ENCODE measurements around the gene HS3ST3A1. TPM values are rescaled to one million over a fixed set of nuclear protein-coding genes. Genes with fewer than 3 reads are reported as not detected.

The HS3ST3A1 gene
- total RNA-seq, 1 experiment from 2014 or later = 10.4 TPM

GRCh38 chr17:13616031-13616430 is 14.3 kb upstream of the HS3ST3A1 start:
- BruUV-seq (replicated peaks) = no TSS peak

GRCh38 chr17:13609941-13610340 is 8.2 kb upstream of the HS3ST3A1 start:
- BruUV-seq (replicated peaks) = no TSS peak
- no peak overlapping the region for H3K27ac Mint-ChIP-seq (ENCODE audit: low read depth, unreplicated experiment)
- no peaks in the 10 kb centered on the region for H3K4me1 Mint-ChIP-seq (ENCODE audit: insufficient read depth, unreplicated experiment)
- no peaks in the 10 kb centered on the region for H3K36me3 Mint-ChIP-seq (ENCODE audit: insufficient read depth, unreplicated experiment)
- DNase-seq (ENCODE audit: unreplicated experiment) = no peak
- ChIA-PET POLR2A (no interaction called here), CTCF (interaction anchor here (0.6 to 0.7 kb wide), 2 partner anchors 697 to 1547 kb away, joined by 4 to 5 read pairs; no protein-coding TSS in a partner anchor)
- TF ChIP-seq CTCF (IDR thresholded peaks at IDR 0.05; ENCODE audit: unreplicated experiment) = no peak
- peaks cover 9% of the 10 kb centered on the region for H3K9me3 Mint-ChIP-seq (ENCODE audit: unreplicated experiment)
- H3K4me3 Mint-ChIP-seq (ENCODE audit: unreplicated experiment) = no peak overlapping the region
- H3K27me3 Mint-ChIP-seq (ENCODE audit: insufficient read depth, unreplicated experiment) = no peaks in the 10 kb centered on the region
- intact Hi-C loops (cut with micrococcal nuclease) = no loop called here

More at GRCh38 chr17:13616031-13616430, 14.3 kb upstream of the HS3ST3A1 start:
- ChIA-PET POLR2A (interaction anchor here (0.7 to 1.3 kb wide), 2 partner anchors 29 to 75 kb away, joined by 3 read pairs; no protein-coding TSS in a partner anchor), CTCF (interaction anchor here (0.6 to 1.1 kb wide), 4 partner anchors 9 to 1646 kb away, joined by 3 to 4 read pairs (median 3); partner anchors contain the start of gene HS3ST3B1)
- H3K4me3 Mint-ChIP-seq (ENCODE audit: unreplicated experiment) = no peak overlapping the region
- H3K27me3 Mint-ChIP-seq (ENCODE audit: insufficient read depth, unreplicated experiment) = no peaks in the 10 kb centered on the region
- H3K9me3 Mint-ChIP-seq (ENCODE audit: unreplicated experiment) = peaks cover 9% of the 10 kb centered on the region
- no peak for DNase-seq (ENCODE audit: unreplicated experiment)
- H3K36me3 Mint-ChIP-seq (ENCODE audit: insufficient read depth, unreplicated experiment) = no peaks in the 10 kb centered on the region
- intact Hi-C loops (cut with micrococcal nuclease) = no loop called here
- TF ChIP-seq CTCF (IDR thresholded peaks at IDR 0.05; ENCODE audit: unreplicated experiment) = no peak
- no peak overlapping the region for H3K27ac Mint-ChIP-seq (ENCODE audit: low read depth, unreplicated experiment)
- H3K4me1 Mint-ChIP-seq (ENCODE audit: insufficient read depth, unreplicated experiment) = no peaks in the 10 kb centered on the region

- Mint-ChIP-seq H3K4me1 (ENCODE audit: insufficient read depth, unreplicated experiment) (peaks cover 36% of the 10 kb centered on the region), H3K27ac (ENCODE audit: low read depth, unreplicated experiment) (no peak overlapping the region), H3K9me3 (ENCODE audit: unreplicated experiment) (no peaks in the 10 kb centered on the region), H3K4me3 (ENCODE audit: unreplicated experiment) (peak overlapping the region; percentile 88), H3K36me3 (ENCODE audit: insufficient read depth, unreplicated experiment) (no peaks in the 10 kb centered on the region), H3K27me3 (ENCODE audit: insufficient read depth, unreplicated experiment) (no peaks in the 10 kb centered on the region)
- ChIA-PET CTCF (interaction anchor here (0.5 to 1.0 kb wide), 2 partner anchors 349 to 714 kb away, joined by 3 to 4 read pairs; no protein-coding TSS in a partner anchor), POLR2A (interaction anchor here (0.7 to 1.8 kb wide), 6 partner anchors 127 to 702 kb away, joined by 3 to 13 read pairs (median 4); partner anchors contain the start of gene HS3ST3B1)
- no peak for TF ChIP-seq CTCF (IDR thresholded peaks at IDR 0.05; ENCODE audit: unreplicated experiment)
- BruUV-seq (replicated peaks) = TSS peak; percentile 6
- no peak for DNase-seq (ENCODE audit: unreplicated experiment)
- intact Hi-C loops (cut with micrococcal nuclease) = no loop called here
Observed at GRCh38 chr17:13601322-13601775, 380 bp downstream of the HS3ST3A1 start.

GRCh38 chr17:13600475-13601321 is 1.0 kb downstream of the HS3ST3A1 start:
- H3K4me1 Mint-ChIP-seq (ENCODE audit: insufficient read depth, unreplicated experiment) = peaks cover 39% of the 10 kb centered on the region
- no peaks in the 10 kb centered on the region for H3K27me3 Mint-ChIP-seq (ENCODE audit: insufficient read depth, unreplicated experiment)
- intact Hi-C loops (cut with micrococcal nuclease) = loop anchor here (1.0 kb wide), 1 partner anchor 469 kb away; the partner anchor contains the start of gene COX10
- H3K27ac Mint-ChIP-seq (ENCODE audit: low read depth, unreplicated experiment) = peak overlapping the region; percentile 79
- CTCF ChIA-PET = interaction anchor here (0.5 to 1.0 kb wide), 4 partner anchors 345 to 1579 kb away, joined by 3 to 4 read pairs (median 3); no protein-coding TSS in a partner anchor
- no peak for TF ChIP-seq CTCF (IDR thresholded peaks at IDR 0.05; ENCODE audit: unreplicated experiment)
- POLR2A ChIA-PET = interaction anchor here (0.7 to 1.8 kb wide), 6 partner anchors 127 to 702 kb away, joined by 3 to 13 read pairs (median 4); partner anchors contain the start of gene HS3ST3B1
- no peaks in the 10 kb centered on the region for H3K9me3 Mint-ChIP-seq (ENCODE audit: unreplicated experiment)
- no TSS peak for BruUV-seq (replicated peaks)
- peak overlapping the region; percentile 88 for H3K4me3 Mint-ChIP-seq (ENCODE audit: unreplicated experiment)
- H3K36me3 Mint-ChIP-seq (ENCODE audit: insufficient read depth, unreplicated experiment) = no peaks in the 10 kb centered on the region
- DNase-seq (ENCODE audit: unreplicated experiment) = no peak

All from MCF 10A (cell line).